Measurements from ENCODE around the gene SPACA7. TPM values are rescaled to one million over a fixed set of nuclear protein-coding genes. Genes with fewer than 3 reads are reported as not detected.

SPACA7 gene
- total and polyA plus RNA-seq, 4 donors, result not detected

DNA sequence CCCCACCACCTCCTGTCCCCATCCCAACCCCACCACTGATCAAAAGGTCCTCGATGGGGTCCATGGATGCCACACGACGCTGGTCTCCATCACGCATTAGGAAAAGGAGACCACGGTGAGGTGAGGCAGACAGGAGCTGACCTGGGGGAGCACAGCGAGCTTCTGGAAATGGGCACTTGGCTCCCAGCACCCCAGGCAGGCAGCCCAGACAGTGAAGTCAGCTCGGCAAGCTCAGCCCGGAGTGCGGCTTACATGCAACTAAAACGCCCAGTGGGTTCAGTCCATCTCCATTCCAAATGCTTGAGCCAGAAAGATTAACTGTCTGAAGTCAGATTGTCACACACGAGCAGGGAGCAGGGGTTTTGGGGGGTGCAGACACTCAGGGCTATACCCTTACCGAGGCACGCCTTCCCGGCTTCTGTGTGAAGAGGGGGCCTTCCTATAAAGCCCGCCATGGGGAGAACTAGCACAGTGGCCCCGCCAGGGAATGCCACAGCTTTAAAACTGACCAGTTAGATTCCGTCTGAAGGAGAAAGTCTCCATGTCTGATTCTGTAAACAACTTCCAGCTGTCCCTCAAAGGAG, 79.4 kb downstream of the SPACA7 start:
- 85 to 92% methylated on average over 17 of the region's 17 CpGs for WGBS, 2 donors
- Histone ChIP-seq H3K4me1 (ENCODE audit: control insufficient read depth in 5 of 5, insufficient read depth in 5 of 5, low read length in 5 of 5) (no peaks in the 10 kb centered on the region), H3K36me3 (ENCODE audit: control insufficient read depth in 4 of 4, insufficient read depth in 4 of 4, low read length in 4 of 4) (no peaks in the 10 kb centered on the region), H3K27me3 (ENCODE audit: control insufficient read depth in 3 of 3, insufficient read depth in 3 of 3, low read length in 2 of 3) (no peaks in the 10 kb centered on the region), H3K9me3 (ENCODE audit: control insufficient read depth in 4 of 4, insufficient read depth in 3 of 4, low read length in 3 of 4) (peaks cover 0 to 6% (median 4%) of the 10 kb centered on the region in 4 donors), H3K9ac (ENCODE audit: insufficient read depth in 1 of 2, low read length in 2 of 2) (no peak overlapping the region), H3K4me3 (no peak overlapping the region), H3K27ac (ENCODE audit: low read depth in 1 of 2, low read length in 1 of 2) (no peak overlapping the region)
- no peak for DNase-seq
- TF ChIP-seq, protein P1, sequence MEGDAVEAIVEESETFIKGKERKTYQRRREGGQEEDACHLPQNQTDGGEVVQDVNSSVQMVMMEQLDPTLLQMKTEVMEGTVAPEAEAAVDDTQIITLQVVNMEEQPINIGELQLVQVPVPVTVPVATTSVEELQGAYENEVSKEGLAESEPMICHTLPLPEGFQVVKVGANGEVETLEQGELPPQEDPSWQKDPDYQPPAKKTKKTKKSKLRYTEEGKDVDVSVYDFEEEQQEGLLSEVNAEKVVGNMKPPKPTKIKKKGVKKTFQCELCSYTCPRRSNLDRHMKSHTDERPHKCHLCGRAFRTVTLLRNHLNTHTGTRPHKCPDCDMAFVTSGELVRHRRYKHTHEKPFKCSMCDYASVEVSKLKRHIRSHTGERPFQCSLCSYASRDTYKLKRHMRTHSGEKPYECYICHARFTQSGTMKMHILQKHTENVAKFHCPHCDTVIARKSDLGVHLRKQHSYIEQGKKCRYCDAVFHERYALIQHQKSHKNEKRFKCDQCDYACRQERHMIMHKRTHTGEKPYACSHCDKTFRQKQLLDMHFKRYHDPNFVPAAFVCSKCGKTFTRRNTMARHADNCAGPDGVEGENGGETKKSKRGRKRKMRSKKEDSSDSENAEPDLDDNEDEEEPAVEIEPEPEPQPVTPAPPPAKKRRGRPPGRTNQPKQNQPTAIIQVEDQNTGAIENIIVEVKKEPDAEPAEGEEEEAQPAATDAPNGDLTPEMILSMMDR (IDR thresholded peaks at IDR 0.05; ENCODE audit: control extremely low read depth, extremely low read depth), result no peak
- no peak for ATAC-seq (ENCODE audit: insufficient read depth, low FRiP score)

DNA sequence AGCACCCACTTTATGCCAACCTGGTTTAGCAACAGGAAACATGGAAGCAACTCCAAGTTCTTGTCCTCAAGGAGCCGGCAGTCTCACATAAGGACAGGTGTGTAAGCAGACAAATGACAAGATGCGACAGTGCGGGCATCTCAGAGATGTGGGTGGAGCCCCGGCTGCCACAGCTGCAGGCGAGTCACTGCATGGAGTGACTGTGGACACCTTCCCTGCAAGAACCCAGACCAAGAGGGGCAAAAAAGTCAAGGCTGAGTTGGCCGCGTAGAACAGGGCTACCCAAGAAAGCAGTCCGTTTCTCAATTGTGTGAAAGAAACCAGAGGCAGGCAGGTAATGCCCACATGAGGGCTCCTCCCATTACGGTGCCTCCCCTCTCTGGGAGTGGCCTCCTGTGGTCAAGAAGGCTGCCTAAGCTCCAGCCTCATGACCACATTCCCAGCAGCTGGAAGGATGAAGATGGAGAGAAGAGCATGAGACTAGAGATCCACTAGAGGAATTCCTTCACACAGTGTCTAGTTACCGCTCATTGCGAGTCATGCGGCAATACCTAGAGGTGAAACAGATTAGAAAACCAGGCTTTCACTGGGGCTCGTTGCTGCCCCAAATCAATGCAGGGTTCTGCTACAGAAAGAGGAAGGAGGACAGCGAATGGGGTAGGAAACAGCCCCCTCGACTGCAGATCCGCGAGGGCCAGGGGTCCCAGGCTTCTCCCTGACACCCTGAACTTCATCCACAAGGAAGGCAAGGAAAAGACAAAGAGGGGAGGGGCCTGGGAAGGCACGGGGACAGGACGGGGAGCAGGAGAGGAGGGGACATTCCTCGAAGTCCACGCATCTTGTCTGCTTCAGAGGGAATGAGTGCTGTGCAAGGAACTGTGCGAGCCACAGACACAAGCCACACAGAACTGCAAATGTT, 80.2 kb downstream of the SPACA7 start:
- WGBS, 2 donors, result 80 to 88% methylated on average over 22 of the region's 22 CpGs

DNA sequence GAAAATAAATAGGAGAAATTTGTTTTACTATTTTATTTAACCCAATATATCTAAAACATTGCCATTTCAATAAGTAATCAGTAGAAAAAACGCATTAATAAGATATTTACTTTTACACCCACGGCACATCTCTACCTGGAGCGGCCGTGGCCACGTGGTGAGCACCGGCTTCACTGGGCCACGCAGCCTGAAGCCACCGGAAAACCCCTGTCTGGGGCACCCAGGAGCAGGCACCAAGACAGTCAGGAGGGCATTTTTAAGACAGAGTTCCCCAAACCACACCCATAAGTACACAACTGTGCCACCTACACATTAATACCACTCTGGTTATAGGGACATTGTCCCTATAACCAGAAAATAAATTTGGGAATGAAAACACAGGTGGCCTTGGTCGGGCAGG, 80.9 kb downstream of the SPACA7 start:
- Histone ChIP-seq H3K4me3 (no peak overlapping the region), H3K9me3 (ENCODE audit: control insufficient read depth in 4 of 4, insufficient read depth in 3 of 4, low read length in 3 of 4) (peaks cover 0 to 12% (median 5%) of the 10 kb centered on the region in 4 donors), H3K9ac (ENCODE audit: insufficient read depth in 1 of 2, low read length in 2 of 2) (no peak overlapping the region), H3K27ac (ENCODE audit: low read depth in 1 of 2, low read length in 1 of 2) (no peak overlapping the region), H3K27me3 (ENCODE audit: control insufficient read depth in 3 of 3, insufficient read depth in 3 of 3, low read length in 2 of 3) (peaks cover 0 to 4% (median 0%) of the 10 kb centered on the region in 3 donors), H3K4me1 (ENCODE audit: control insufficient read depth in 5 of 5, insufficient read depth in 5 of 5, low read length in 5 of 5) (no peaks in the 10 kb centered on the region), H3K36me3 (ENCODE audit: control insufficient read depth in 4 of 4, insufficient read depth in 4 of 4, low read length in 4 of 4) (no peaks in the 10 kb centered on the region)
- WGBS, 2 donors, result 92 to 96% methylated on average over 9 of the region's 9 CpGs
- TF ChIP-seq, protein P1 (IDR thresholded peaks at IDR 0.05; ENCODE audit: control extremely low read depth, extremely low read depth), result no peak
- ATAC-seq (ENCODE audit: insufficient read depth, low FRiP score), result no peak
- DNase-seq, result no peak

More for the DNA sequence above, 80.2 kb downstream of the SPACA7 start:
- no peaks in the 10 kb centered on the region for H3K36me3 ChIP-seq (ENCODE audit: control insufficient read depth in 4 of 4, insufficient read depth in 4 of 4, low read length in 4 of 4)
- TF ChIP-seq, protein P1 (IDR thresholded peaks at IDR 0.05; ENCODE audit: control extremely low read depth, extremely low read depth), result no peak
- DNase-seq (no peak), ATAC-seq (ENCODE audit: insufficient read depth, low FRiP score) (no peak)
- no peak overlapping the region for H3K27ac ChIP-seq (ENCODE audit: low read depth in 1 of 2, low read length in 1 of 2)
- H3K9ac ChIP-seq (ENCODE audit: insufficient read depth in 1 of 2, low read length in 2 of 2), result no peak overlapping the region
- H3K4me3 ChIP-seq, result no peak overlapping the region
- no peaks in the 10 kb centered on the region for H3K27me3 ChIP-seq (ENCODE audit: control insufficient read depth in 3 of 3, insufficient read depth in 3 of 3, low read length in 2 of 3)
- no peaks in the 10 kb centered on the region for H3K4me1 ChIP-seq (ENCODE audit: control insufficient read depth in 5 of 5, insufficient read depth in 5 of 5, low read length in 5 of 5)
- H3K9me3 ChIP-seq (ENCODE audit: control insufficient read depth in 4 of 4, insufficient read depth in 3 of 4, low read length in 3 of 4), result peaks cover 0 to 6% (median 5%) of the 10 kb centered on the region in 4 donors

Measured in lung (tissue), 12 donors.